GM06990 (cell line): ENCODE results near the gene SNCAIP.

Experiments
- DNase-seq: peaks from one replicate; pipeline ENCODE4 v3.0.0-alpha.2; 2011; ENCODE audit not compliant: insufficient read length; ENCODE audit errors: extremely low read depth
- H3K27me3 ChIP-seq: replicated peaks from 2 replicates; pipeline ENCODE4 v1.6.0; 2011; ENCODE audit warnings: low read length; ENCODE audit not compliant: control insufficient read depth, insufficient read depth
- H3K36me3 ChIP-seq: 2 replicates; pipeline ENCODE4 v1.5.1; 2011; ENCODE audit warnings: low read length; ENCODE audit not compliant: control insufficient read depth, insufficient read depth
- H3K4me3 ChIP-seq: replicated peaks from 2 replicates; pipeline ENCODE4 v1.5.1; 2011; ENCODE audit warnings: low read depth, mild to moderate bottlenecking, control low read depth, low read length
- TF ChIP-seq, protein P1 (sequence below): IDR thresholded peaks from 2 replicates; pipeline ENCODE4 v1.5.1; 2011; ENCODE audit warnings: low read length, control low read depth, mild to moderate bottlenecking, inconsistent platforms; ENCODE audit not compliant: insufficient read depth, poor library complexity, severe bottlenecking

Gene SNCAIP

DNA sequence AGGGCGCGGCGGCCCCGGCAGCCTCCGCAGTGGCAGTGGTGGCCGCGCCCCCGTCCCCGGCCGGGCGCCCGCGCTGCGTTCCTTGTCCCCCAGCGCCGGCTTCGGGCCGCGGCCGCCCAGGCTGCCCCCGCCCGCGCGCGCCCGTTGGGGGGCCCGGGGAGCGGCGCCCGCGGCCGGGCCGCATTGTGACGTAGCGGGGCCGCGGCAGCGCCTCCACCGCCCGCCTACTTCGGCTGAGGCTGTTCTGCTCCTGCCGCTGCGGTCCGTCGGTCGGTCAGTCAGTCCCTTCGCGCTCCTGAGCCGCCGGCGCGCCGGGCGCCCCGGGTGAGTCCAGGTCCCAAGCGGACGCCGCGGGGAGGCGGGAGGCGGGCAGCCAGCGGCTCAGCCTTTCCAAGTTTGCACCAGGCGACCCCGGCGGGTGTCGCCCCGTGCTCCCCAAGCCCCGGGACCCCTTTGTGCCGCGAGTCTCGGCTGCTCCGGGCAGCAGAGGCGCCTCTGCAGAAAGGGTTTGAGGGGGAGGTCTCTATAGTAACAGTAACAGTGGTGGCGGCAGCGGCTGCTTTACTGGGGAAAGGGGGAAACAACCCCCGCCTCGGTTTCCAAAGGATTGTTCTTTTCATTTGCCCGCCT is at the start of gene SNCAIP:
SNCAIP (plus strand) TSS at position 277 of the 630 bp plus-strand sequence. CDS start 78,898 bp downstream, outside the sequence.
- TF ChIP-seq, protein P1, sequence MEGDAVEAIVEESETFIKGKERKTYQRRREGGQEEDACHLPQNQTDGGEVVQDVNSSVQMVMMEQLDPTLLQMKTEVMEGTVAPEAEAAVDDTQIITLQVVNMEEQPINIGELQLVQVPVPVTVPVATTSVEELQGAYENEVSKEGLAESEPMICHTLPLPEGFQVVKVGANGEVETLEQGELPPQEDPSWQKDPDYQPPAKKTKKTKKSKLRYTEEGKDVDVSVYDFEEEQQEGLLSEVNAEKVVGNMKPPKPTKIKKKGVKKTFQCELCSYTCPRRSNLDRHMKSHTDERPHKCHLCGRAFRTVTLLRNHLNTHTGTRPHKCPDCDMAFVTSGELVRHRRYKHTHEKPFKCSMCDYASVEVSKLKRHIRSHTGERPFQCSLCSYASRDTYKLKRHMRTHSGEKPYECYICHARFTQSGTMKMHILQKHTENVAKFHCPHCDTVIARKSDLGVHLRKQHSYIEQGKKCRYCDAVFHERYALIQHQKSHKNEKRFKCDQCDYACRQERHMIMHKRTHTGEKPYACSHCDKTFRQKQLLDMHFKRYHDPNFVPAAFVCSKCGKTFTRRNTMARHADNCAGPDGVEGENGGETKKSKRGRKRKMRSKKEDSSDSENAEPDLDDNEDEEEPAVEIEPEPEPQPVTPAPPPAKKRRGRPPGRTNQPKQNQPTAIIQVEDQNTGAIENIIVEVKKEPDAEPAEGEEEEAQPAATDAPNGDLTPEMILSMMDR = no peak
- Histone ChIP-seq H3K4me3 (peak within 1 kb of the TSS; percentile 51), H3K36me3 (no peaks in the 10 kb centered on the region), H3K27me3 (peaks cover 2% of the 10 kb centered on the region; the same call in 1 of the 2 replicates)
- DNase-seq = peak; percentile 50

DNA sequence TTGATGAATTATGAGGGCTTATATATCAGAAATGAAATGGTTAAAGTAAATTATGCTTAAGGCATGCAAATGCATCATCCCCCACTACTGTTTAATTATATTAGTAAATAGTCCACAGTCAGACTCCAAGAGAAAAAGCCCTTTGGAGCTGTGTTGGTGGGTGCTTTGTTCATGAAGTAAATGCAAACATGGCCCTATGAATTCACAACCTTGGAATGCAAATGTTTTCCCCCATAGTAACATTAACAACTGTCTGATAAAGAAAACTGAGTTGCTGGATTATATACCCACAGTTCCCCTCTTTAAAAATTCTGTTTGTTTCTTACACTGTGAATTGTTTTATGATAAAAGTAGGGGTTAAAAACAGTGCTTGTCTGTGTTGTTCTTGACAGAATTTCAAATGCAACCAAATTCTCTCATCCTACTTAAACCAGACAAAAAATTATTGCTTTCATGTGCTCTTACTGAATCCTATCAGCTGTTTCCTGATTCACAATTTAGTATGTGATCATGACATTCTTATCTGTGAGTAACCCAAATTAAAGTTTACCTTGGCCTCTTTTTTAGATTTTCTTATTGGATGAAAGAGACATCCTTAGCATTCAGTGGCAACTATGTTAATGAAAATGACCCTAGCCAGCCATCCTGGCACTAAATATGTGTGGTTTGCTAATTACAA is 48.5 kb upstream of the SNCAIP start:
- Histone ChIP-seq H3K27me3 (no peaks in the 10 kb centered on the region), H3K4me3 (no peak overlapping the region), H3K36me3 (no peaks in the 10 kb centered on the region)
- TF ChIP-seq, protein P1 = no peak
- no peak for DNase-seq

DNA sequence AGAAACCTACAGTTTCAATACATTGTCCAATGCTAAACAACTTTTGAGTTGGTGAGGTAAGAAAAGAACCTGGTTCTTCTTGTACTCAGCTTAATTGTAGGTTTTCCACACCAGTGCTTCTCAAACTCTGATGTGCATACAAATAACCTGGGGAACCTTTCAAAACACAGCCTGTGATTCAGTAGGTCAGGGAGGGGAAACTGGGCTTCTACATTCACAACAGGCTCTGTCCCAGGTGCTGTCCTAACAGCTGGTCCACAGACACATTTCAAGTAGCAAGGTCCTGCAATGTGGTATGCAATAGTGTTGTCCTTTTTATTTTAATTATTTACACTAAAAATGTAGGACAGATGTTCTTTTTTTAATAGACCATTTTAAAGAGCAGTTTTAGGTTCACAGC is 47.4 kb upstream of the SNCAIP start:
- Histone ChIP-seq H3K27me3 (no peaks in the 10 kb centered on the region), H3K4me3 (no peak overlapping the region), H3K36me3 (no peaks in the 10 kb centered on the region)
- TF ChIP-seq, protein P1 = no peak
- no peak for DNase-seq

DNA sequence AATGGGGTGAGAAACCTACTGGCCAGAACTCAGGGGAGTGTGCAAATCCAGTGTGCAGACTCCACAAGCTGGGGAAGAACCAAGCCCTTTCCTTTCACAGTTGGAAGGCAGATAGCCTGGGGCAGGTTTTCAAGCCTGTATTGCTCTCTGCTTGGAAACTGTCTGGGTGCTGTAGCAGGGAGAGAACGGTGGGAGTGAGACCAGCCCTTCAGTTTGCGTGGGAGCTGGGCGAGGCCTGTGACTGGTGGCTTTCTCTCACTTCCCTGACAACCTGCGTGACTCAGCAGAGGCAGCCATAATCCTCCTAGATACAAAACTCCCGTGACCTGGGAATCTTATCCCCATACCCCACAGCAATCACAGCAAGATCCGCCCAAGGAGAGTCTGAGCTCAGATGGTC is 44.9 kb upstream of the SNCAIP start:
- Histone ChIP-seq H3K4me3 (no peak overlapping the region), H3K36me3 (no peaks in the 10 kb centered on the region), H3K27me3 (no peaks in the 10 kb centered on the region)
- no peak for DNase-seq
- TF ChIP-seq, protein P1 = no peak

DNA sequence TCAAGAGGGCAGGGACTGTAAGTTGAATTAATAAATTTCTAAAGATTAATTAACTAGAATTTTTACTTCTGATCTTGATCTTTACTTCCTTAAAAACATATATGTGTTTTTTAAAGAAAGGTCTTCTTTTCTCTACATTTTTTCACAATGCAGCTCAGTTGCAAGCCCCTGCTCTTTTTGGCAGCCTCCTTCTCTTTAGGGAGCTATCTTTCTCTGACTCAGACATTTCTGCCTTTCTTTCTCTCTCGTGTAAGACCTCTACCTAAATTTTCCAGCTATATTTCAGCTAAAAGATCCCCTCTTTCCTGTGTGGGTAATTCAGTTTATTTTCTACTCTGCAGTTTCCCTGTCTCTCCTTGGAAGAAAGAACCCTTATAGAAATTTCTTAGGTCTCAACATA is 38.3 kb upstream of the SNCAIP start:
- TF ChIP-seq, protein P1 = no peak
- Histone ChIP-seq H3K4me3 (no peak overlapping the region), H3K36me3 (no peaks in the 10 kb centered on the region), H3K27me3 (no peaks in the 10 kb centered on the region)
- DNase-seq = no peak
